GM18873 (cell line): ENCODE measurements around the gene GALC.

ENCODE experiments used
- ATAC-seq: cut with Tn5 transposase; IDR thresholded peaks from one replicate; pipeline ENCODE4 v1.9.1; 2021; ENCODE audit warnings: mild to moderate bottlenecking, moderate library complexity, moderate number of reproducible peaks; ENCODE audit not compliant: unreplicated experiment, low FRiP score

The GALC gene

GRCh38 chr14:87894920-87895319, 98.1 kb downstream of the GALC start:
- no peak for ATAC-seq

- no peak for ATAC-seq
Measured at GRCh38 chr14:87892763-87893162, 100.2 kb downstream of the GALC start.

DNA sequence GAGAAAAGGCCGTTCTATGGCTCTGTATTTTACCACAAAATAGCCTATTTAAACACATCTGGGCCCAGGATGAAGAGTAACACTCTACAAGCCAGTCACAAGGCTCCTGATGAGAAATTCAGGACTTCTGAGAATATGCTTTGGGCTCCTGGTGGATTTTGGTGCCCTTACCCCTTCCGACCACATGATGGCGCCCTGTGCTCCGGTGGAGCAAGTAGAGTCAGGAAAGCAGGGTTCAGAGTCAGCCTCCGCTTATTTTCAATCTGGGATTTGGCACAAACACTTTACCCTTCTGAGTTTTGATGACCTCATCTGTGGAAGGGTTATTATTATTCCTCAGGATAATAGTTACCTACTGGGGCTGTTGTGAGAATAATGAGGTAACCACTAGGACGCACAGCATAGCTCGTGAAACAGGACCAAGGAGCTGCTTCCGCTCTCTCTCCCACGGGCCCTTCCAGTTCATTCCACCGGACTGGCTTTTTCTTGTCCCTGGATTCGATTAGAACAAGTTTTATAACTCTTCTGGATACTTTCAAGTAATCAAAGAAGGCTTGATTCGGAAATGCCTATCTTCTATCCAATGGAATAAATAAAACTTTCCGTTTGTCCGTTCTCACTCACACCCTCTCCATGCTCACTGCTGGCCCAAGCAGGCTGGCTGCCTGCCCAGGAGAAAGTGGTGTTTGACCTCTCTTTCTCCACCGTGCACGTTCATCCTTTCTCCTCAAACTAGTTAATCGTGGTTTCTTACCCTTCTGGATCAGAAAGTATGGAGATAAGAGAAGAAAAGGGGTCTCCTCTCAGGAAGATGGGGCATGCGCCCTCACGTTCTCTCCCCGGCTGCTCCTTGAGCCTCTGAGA, 104.6 kb downstream of the GALC start:
- no peak for ATAC-seq

- ATAC-seq = no peak
Measured at GRCh38 chr14:87883750-87884149, 109.2 kb downstream of the GALC start.
